ENCODE data around the gene RAPGEF4. TPM values are rescaled to one million over a fixed set of nuclear protein-coding genes. Genes with fewer than 3 reads are reported as not detected.

Gene RAPGEF4
- total RNA-seq, 1 experiment from 2014 or later: 1.4 TPM

DNA sequence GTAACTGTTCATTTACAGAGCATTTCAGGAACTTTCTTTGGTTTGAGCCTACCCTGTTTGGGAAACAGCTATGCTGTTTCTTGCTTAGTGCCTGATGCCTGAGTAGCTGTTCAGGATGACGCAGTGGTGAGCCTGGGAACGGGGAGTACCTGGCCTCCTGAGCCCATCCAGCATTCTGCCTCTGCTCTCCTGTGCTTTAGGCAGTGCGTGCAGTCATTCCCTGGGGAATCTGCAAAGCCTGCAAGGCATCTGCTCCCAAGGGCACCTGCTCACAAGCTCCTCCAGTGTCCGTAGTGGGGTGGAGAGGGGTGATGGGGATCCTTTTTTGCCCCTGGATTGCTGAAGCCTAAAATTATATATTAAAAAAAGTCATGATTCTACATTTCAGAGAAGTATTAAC, 68.8 kb downstream of the RAPGEF4 start:
- Histone ChIP-seq H3K79me1 (ENCODE audit: insufficient read depth, low read depth, low read length, poor library complexity, severe bottlenecking) (no peaks in the 10 kb centered on the region), H4K91ac (ENCODE audit: insufficient read length, low read depth, low read length) (no peak overlapping the region), H2BK12ac (ENCODE audit: insufficient read length, low read depth, low read length) (no peak overlapping the region), H3K79me2 (ENCODE audit: insufficient read depth, low read length) (no peaks in the 10 kb centered on the region), H4K5ac (ENCODE audit: insufficient read length, low read depth, low read length) (no peak overlapping the region), H4K20me1 (ENCODE audit: control insufficient read depth, insufficient read depth, insufficient read length) (no peaks in the 10 kb centered on the region), H3K27ac (ENCODE audit: insufficient read length, low read depth, low read length) (no peak overlapping the region), H3K14ac (ENCODE audit: insufficient read depth, low read length) (no peak overlapping the region), H3K56ac (ENCODE audit: insufficient read length, low read depth, low read length) (no peak overlapping the region), H2BK15ac (ENCODE audit: low read depth, low read length) (no peak overlapping the region), H3K9ac (ENCODE audit: extremely low read depth, insufficient read length, low read length) (no peak overlapping the region), H2BK120ac (ENCODE audit: low read depth, low read length, poor library complexity, severe bottlenecking) (no peak overlapping the region), H3K23ac (ENCODE audit: insufficient read length, low read depth, low read length) (no peak overlapping the region), H3T11ph (ENCODE audit: low read length) (no peak overlapping the region), H3K9me3 (ENCODE audit: control insufficient read depth, low read depth, low read length) (no peaks in the 10 kb centered on the region), H3K4me2 (ENCODE audit: insufficient read depth, insufficient read length, low read length) (no peak overlapping the region), H2BK20ac (ENCODE audit: low read depth, low read length, poor library complexity, severe bottlenecking) (no peak overlapping the region), H2AFZ (ENCODE audit: low read length) (no peak overlapping the region), H3K18ac (ENCODE audit: insufficient read length, low read depth, low read length) (no peak overlapping the region), H3K4me1 (ENCODE audit: insufficient read depth, low read length) (no peaks in the 10 kb centered on the region), H3K23me2 (ENCODE audit: insufficient read length, low read depth, low read length, poor library complexity, severe bottlenecking) (no peaks in the 10 kb centered on the region), H3K4ac (ENCODE audit: low read depth, low read length) (no peak overlapping the region), H2AK5ac (ENCODE audit: insufficient read length, low read length) (no peak overlapping the region), H4K8ac (replicated peaks; ENCODE audit: insufficient read length, low read depth, low read length) (no peak overlapping the region), H3K27me3 (ENCODE audit: insufficient read depth, low read length) (no peaks in the 10 kb centered on the region), H2BK5ac (ENCODE audit: insufficient read length, low read length) (no peak overlapping the region)
- Mint-ChIP-seq H3K36me3 (ENCODE audit: insufficient read depth in 1 of 3, low read depth in 3 of 3) (peaks cover 9 to 31% (median 29%) of the 10 kb centered on the region in 3 experiments), H3K27me3 (ENCODE audit: low read depth) (peaks cover 4% of the 10 kb centered on the region; the same call in 1 of the 2 replicates), H3K4me1 (peaks cover 9 to 13% of the 10 kb centered on the region in 2 experiments), H3K27ac (no peak overlapping the region), H3K4me3 (no peak overlapping the region), H3K9me3 (peaks cover 30 to 39% of the 10 kb centered on the region in 2 experiments)
- no CpG with 5 or more reads among the region's 4 CpGs for WGBS (ENCODE audit: extremely low coverage, insufficient read length, low lambda C conversion rate)
- no peak for DNase-seq
- TF ChIP-seq, protein P1, sequence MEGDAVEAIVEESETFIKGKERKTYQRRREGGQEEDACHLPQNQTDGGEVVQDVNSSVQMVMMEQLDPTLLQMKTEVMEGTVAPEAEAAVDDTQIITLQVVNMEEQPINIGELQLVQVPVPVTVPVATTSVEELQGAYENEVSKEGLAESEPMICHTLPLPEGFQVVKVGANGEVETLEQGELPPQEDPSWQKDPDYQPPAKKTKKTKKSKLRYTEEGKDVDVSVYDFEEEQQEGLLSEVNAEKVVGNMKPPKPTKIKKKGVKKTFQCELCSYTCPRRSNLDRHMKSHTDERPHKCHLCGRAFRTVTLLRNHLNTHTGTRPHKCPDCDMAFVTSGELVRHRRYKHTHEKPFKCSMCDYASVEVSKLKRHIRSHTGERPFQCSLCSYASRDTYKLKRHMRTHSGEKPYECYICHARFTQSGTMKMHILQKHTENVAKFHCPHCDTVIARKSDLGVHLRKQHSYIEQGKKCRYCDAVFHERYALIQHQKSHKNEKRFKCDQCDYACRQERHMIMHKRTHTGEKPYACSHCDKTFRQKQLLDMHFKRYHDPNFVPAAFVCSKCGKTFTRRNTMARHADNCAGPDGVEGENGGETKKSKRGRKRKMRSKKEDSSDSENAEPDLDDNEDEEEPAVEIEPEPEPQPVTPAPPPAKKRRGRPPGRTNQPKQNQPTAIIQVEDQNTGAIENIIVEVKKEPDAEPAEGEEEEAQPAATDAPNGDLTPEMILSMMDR (conservative IDR thresholded peaks at IDR 0.05): no peak
